Measurements from ENCODE around the gene ABCA7.

Gene ABCA7

DNA sequence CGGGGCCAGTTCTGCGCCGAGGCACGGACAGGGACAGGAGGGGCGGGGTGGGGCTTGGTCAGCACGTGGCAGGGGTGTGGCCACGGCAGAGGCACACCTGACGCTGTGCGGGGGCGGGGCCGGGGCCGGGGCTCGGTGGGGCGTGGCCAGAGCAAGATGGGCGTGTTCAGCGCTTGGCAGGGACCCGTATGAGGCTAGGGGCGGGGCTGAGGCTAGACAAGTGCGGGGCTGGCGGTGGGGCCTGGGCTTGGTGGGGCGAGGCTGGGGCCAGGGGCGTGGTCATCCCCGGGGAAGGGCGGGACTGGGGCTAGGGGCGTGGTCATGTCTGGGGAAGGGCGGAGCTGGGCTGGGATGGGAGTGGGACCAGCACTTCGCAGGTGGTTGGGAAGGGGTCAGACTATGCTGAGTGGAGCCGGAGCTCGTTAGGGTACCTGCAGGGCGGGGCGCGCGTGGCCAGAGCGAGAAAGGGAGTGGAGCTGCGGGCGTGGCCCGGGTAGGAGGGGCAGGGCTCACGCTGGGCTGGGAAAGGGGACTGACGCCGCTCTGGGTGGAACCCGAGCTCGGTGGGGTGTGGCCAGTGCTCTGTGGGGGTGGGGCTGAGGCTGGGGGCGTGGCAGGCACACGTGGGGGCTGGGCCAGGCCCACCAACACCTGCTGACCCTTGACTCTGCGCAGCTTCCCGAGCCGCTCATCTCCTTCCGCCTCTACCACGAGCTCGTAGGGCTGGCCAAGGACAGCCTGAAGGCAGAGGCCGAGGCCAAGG lies 42.4 kb downstream of the ABCA7 start:
- no peak overlapping the region for H3K14ac ChIP-seq (ENCODE audit: low read length in 2 of 2)
- H3K18ac ChIP-seq (ENCODE audit: low read depth in 1 of 2, low read length in 2 of 2) = no peak overlapping the region
- no peak overlapping the region for H3K4ac ChIP-seq (ENCODE audit: low read depth in 1 of 2, low read length in 2 of 2)
- no peak overlapping the region for H3K9ac ChIP-seq (ENCODE audit: low read length)
- no peak overlapping the region for H2BK120ac ChIP-seq (ENCODE audit: low read depth, low read length)
- H3K23ac ChIP-seq (ENCODE audit: low read length in 2 of 2) = no peak overlapping the region
- no peaks in the 10 kb centered on the region for H3K79me1 ChIP-seq (replicated peaks; ENCODE audit: low read length, poor library complexity, severe bottlenecking)
- no peak overlapping the region for H3K27ac ChIP-seq (ENCODE audit: low read length, poor library complexity, severe bottlenecking)
- H4K8ac ChIP-seq (ENCODE audit: low read length) = peak overlapping the region; percentile 55
- H2BK15ac ChIP-seq (ENCODE audit: low read depth, poor library complexity, severe bottlenecking) = peak overlapping the region; percentile 41
- no peak overlapping the region for H2AK5ac ChIP-seq (ENCODE audit: low read length, severe bottlenecking)
- H3K9me3 ChIP-seq (ENCODE audit: control insufficient read depth, low read length) = no peaks in the 10 kb centered on the region
- WGBS = 40% methylated on average over 50 of the region's 51 CpGs
- H3K27me3 ChIP-seq (ENCODE audit: control insufficient read depth in 1 of 2, insufficient read depth in 1 of 2, low read length in 2 of 2) = peaks cover 0 to 9% of the 10 kb centered on the region in 2 experiments
- H3K4me1 ChIP-seq (ENCODE audit: control insufficient read depth, insufficient read depth, low read depth, low read length) = peaks cover 29% of the 10 kb centered on the region
- H3K4me2 ChIP-seq (ENCODE audit: low read length, poor library complexity, severe bottlenecking) = no peak overlapping the region
- H3K36me3 ChIP-seq (ENCODE audit: control insufficient read depth in 1 of 2, insufficient read depth in 2 of 2, low read depth in 1 of 2, low read length in 2 of 2) = peaks cover 0 to 15% of the 10 kb centered on the region in 2 experiments
- H2BK5ac ChIP-seq (ENCODE audit: low read depth, low read length, poor library complexity, severe bottlenecking) = no peak overlapping the region
- H4K91ac ChIP-seq (ENCODE audit: low read length) = no peak overlapping the region
- no peak overlapping the region for H3K4me3 ChIP-seq (ENCODE audit: insufficient read depth in 1 of 2, low read depth in 1 of 2, low read length in 2 of 2)
- no peak for DNase-seq
- no peak overlapping the region for H2AFZ ChIP-seq (ENCODE audit: low read depth, low read length)
- no peak overlapping the region for H2BK12ac ChIP-seq (ENCODE audit: low read length in 2 of 2)

DNA sequence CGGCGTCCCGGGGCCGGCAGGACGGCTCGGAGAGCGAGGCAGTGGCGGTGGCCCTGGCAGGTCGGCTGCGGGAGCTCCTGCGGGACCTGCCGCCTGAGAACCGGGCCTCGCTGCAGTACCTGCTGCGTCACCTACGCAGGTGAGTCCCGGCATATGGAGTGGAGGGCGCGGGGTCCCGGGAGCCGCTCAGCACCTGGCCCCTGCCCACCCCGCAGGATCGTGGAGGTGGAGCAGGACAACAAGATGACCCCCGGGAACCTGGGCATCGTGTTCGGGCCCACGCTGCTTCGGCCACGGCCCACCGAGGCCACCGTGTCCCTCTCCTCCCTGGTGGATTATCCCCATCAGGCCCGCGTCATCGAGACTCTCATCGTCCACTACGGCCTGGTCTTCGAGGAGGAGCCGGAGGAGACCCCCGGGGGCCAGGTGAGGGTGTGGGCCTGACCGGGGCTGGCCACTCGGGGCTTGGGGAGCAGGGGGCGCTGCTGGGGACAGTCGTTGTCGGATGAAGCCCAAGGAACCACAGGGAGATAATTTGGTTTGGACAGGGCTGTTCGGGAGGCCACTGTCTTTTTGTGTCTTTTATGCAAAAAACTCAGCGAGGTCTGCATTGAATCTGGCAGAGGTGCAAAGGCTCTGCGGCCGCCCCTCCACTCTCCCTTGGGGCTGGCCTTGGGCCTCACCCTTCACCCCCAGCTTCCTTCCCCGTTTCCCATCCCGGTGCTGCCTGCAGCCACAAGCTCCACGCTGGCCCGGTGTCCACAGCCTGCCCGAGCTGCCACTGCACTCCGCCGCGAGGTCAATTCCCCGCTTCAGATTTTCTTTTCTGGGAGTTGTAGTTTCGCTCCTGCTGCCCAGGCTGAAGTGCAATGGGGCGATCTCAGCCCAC lies 43.3 kb downstream of the ABCA7 start:
- DNase-seq = no peak
- H3K23ac ChIP-seq (ENCODE audit: low read length in 2 of 2) = no peak overlapping the region
- no peak overlapping the region for H3K4me3 ChIP-seq (ENCODE audit: insufficient read depth in 1 of 2, low read depth in 1 of 2, low read length in 2 of 2)
- H3K79me1 ChIP-seq (replicated peaks; ENCODE audit: low read length, poor library complexity, severe bottlenecking) = peaks cover 2% of the 10 kb centered on the region
- no peak overlapping the region for H2BK5ac ChIP-seq (ENCODE audit: low read depth, low read length, poor library complexity, severe bottlenecking)
- no peak overlapping the region for H3K18ac ChIP-seq (ENCODE audit: low read depth in 1 of 2, low read length in 2 of 2)
- no peak overlapping the region for H2BK120ac ChIP-seq (ENCODE audit: low read depth, low read length)
- H3K27ac ChIP-seq (ENCODE audit: low read length, poor library complexity, severe bottlenecking) = no peak overlapping the region
- no peak overlapping the region for H2BK12ac ChIP-seq (ENCODE audit: low read length in 2 of 2)
- H3K14ac ChIP-seq (ENCODE audit: low read length in 2 of 2) = no peak overlapping the region
- WGBS = 95% methylated on average over 55 of the region's 59 CpGs
- H2AFZ ChIP-seq (ENCODE audit: low read depth, low read length) = no peak overlapping the region
- no peak overlapping the region for H3K4ac ChIP-seq (ENCODE audit: low read depth in 1 of 2, low read length in 2 of 2)
- peaks cover 0 to 9% of the 10 kb centered on the region in 2 experiments for H3K27me3 ChIP-seq (ENCODE audit: control insufficient read depth in 1 of 2, insufficient read depth in 1 of 2, low read length in 2 of 2)
- H3K4me2 ChIP-seq (ENCODE audit: low read length, poor library complexity, severe bottlenecking) = no peak overlapping the region
- H3K9ac ChIP-seq (ENCODE audit: low read length) = no peak overlapping the region
- no peak overlapping the region for H2AK5ac ChIP-seq (ENCODE audit: low read length, severe bottlenecking)
- peaks cover 7 to 24% of the 10 kb centered on the region in 2 experiments for H3K36me3 ChIP-seq (ENCODE audit: control insufficient read depth in 1 of 2, insufficient read depth in 2 of 2, low read depth in 1 of 2, low read length in 2 of 2)
- no peak overlapping the region for H4K8ac ChIP-seq (ENCODE audit: low read length)
- H2BK15ac ChIP-seq (ENCODE audit: low read depth, poor library complexity, severe bottlenecking) = no peak overlapping the region
- peaks cover 24% of the 10 kb centered on the region for H3K4me1 ChIP-seq (ENCODE audit: control insufficient read depth, insufficient read depth, low read depth, low read length)
- H4K91ac ChIP-seq (ENCODE audit: low read length) = no peak overlapping the region
- H3K9me3 ChIP-seq (ENCODE audit: control insufficient read depth, low read length) = no peaks in the 10 kb centered on the region

DNA sequence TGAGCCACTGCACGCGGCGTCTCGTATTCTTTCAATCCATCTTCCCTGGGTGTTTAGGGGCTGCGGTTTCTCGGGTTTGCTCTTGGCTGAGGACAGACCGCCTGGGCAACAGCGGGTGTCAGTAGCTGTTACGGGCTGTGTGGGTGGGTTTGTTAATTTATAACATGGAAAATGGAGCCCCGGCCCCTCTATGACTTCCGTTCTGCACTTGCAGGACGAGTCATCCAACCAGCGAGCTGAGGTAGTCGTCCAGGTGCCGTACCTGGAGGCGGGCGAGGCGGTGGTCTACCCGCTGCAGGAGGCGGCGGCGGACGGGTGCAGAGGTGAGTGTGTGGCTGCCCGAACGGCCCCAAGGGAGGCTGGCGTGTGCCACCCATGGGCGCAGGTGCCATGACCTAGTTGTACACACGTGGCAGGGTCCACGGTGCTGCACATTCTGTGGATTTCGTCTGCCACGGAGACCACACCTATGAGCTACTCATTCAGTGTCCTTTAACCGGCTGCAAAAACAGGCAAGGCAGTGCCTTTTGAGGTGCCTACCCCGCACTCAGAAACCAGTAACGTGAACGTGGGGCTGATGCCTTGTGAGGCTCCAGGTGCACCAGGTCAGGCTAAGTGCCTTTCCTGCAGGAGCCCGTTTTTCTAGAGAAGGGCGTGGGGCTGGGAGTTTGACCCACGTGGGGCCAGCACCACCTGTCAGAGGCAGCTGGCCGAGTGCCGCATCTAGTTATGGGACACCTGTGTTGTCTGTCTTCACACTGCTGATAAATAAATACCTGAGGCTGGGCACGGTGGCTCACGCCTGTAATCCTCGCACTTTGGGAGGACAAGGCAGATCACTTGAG lies 44.3 kb downstream of the ABCA7 start:
- H4K91ac ChIP-seq (ENCODE audit: low read length) = no peak overlapping the region
- no peak overlapping the region for H2AK5ac ChIP-seq (ENCODE audit: low read length, severe bottlenecking)
- H3K4me2 ChIP-seq (ENCODE audit: low read length, poor library complexity, severe bottlenecking) = no peak overlapping the region
- H3K18ac ChIP-seq (ENCODE audit: low read depth in 1 of 2, low read length in 2 of 2) = no peak overlapping the region
- no peaks in the 10 kb centered on the region for H3K9me3 ChIP-seq (ENCODE audit: control insufficient read depth, low read length)
- peaks cover 24% of the 10 kb centered on the region for H3K4me1 ChIP-seq (ENCODE audit: control insufficient read depth, insufficient read depth, low read depth, low read length)
- H3K23ac ChIP-seq (ENCODE audit: low read length in 2 of 2) = no peak overlapping the region
- H2BK5ac ChIP-seq (ENCODE audit: low read depth, low read length, poor library complexity, severe bottlenecking) = no peak overlapping the region
- no peak overlapping the region for H2BK12ac ChIP-seq (ENCODE audit: low read length in 2 of 2)
- peaks cover 0 to 9% of the 10 kb centered on the region in 2 experiments for H3K27me3 ChIP-seq (ENCODE audit: control insufficient read depth in 1 of 2, insufficient read depth in 1 of 2, low read length in 2 of 2)
- no peak overlapping the region for H3K14ac ChIP-seq (ENCODE audit: low read length in 2 of 2)
- peaks cover 18 to 34% of the 10 kb centered on the region in 2 experiments for H3K36me3 ChIP-seq (ENCODE audit: control insufficient read depth in 1 of 2, insufficient read depth in 2 of 2, low read depth in 1 of 2, low read length in 2 of 2)
- H3K79me1 ChIP-seq (replicated peaks; ENCODE audit: low read length, poor library complexity, severe bottlenecking) = peaks cover 7% of the 10 kb centered on the region
- WGBS = 95% methylated on average over 43 of the region's 43 CpGs
- DNase-seq = no peak
- no peak overlapping the region for H2BK15ac ChIP-seq (ENCODE audit: low read depth, poor library complexity, severe bottlenecking)
- H3K9ac ChIP-seq (ENCODE audit: low read length) = no peak overlapping the region
- H3K4me3 ChIP-seq (ENCODE audit: insufficient read depth in 1 of 2, low read depth in 1 of 2, low read length in 2 of 2) = no peak overlapping the region
- H2BK120ac ChIP-seq (ENCODE audit: low read depth, low read length) = no peak overlapping the region
- no peak overlapping the region for H4K8ac ChIP-seq (ENCODE audit: low read length)
- H3K4ac ChIP-seq (ENCODE audit: low read depth in 1 of 2, low read length in 2 of 2) = no peak overlapping the region
- no peak overlapping the region for H2AFZ ChIP-seq (ENCODE audit: low read depth, low read length)
- no peak overlapping the region for H3K27ac ChIP-seq (ENCODE audit: low read length, poor library complexity, severe bottlenecking)

All from mesenchymal stem cell (in vitro differentiated cells and primary cell).